Measurements from ENCODE around the gene BICRAL.
A peak's percentile ranks its signal among the peaks of the same experiment; 100 is the strongest.

- peak in 1 of 4 experiments; percentile 29 for TF ChIP-seq CTCF (IDR thresholded peaks at IDR 0.05)
- peak; percentile 64 to 88 (median 78) for TF ChIP-seq POLR2AphosphoS5 (IDR thresholded peaks at IDR 0.05)
These were observed 97.8 kb downstream of the BICRAL start, which contains the start of gene RPL7L1 for GRCh38 chr6:42879372-42880239.
